SU-DHL-6 (cell line): Measurements from ENCODE around the gene ECI1.

ENCODE experiments used
- CTCF ChIP-seq: fragments of 200-600 bp; sonication (generic); IDR thresholded peaks from one replicate; pipeline ENCODE4 v1.5.1; 2017; ENCODE audit warnings: antibody characterized with exemption, mild to moderate bottlenecking, low read length, moderate library complexity; ENCODE audit not compliant: insufficient read depth, poor library complexity, severe bottlenecking
- EZH2phosphoT487 ChIP-seq: fragments of 200-600 bp; sonication (generic), shearing (Covaris generic); conservative IDR thresholded peaks from 2 replicates; pipeline ENCODE4 v1.6.1; 2018; ENCODE audit warnings: mild to moderate bottlenecking, antibody characterized with exemption, low read length, moderate library complexity, mixed read lengths

GRCh38 chr16:2257726-2258125 lies 6.3 kb upstream of the ECI1 start:
- TF ChIP-seq CTCF (no peak), EZH2phosphoT487 (no peak)
